PC-9 (cell line): Measurements from ENCODE around the gene LAMB2. TPM values are rescaled to one million over a fixed set of nuclear protein-coding genes. Genes with fewer than 3 reads are reported as not detected.

Experiments
- BruUV-seq: library from RNA; stranded (reverse); fragments of 400-500 nt; replicated peaks from 2 replicates; lab custom pipeline; 2021; lab: Mats Ljungman, UMichigan
- CTCF ChIA-PET: fragments of 300-600 bp; sonication (Branson Sonifier 250); formaldehyde crosslinking; loops from one replicate; lab custom pipeline; 2022; ENCODE audit warnings: antibody characterized with exemption; lab: Charles Lee
- POLR2A ChIA-PET: fragments of 300-600 bp; sonication (Branson Sonifier 250); formaldehyde crosslinking; loops from one replicate; lab custom pipeline; 2022; ENCODE audit warnings: antibody characterized with exemption; ENCODE audit not compliant: unreplicated experiment; lab: Charles Lee
- DNase-seq, 2 experiments: peaks; one replicate each; pipeline versions ENCODE4 v3.0.0 to v3.0.0-alpha.2; 2015 to 2022; ENCODE audit warnings: mixed read lengths in 1 of 2
- H2AFZ ChIP-seq: fragments of 200-600 bp; sonication (generic); 2 replicates; pipeline ENCODE4 v1.8.1; 2017; ENCODE audit warnings: antibody characterized with exemption
- H3F3A ChIP-seq: fragments of 200-600 bp; sonication (generic); 2 replicates; pipeline ENCODE4 v1.8.1; 2017; ENCODE audit warnings: antibody characterized with exemption, mild to moderate bottlenecking, low read depth; ENCODE audit not compliant: insufficient read depth
- H3K27ac ChIP-seq: fragments of 200-600 bp; sonication (generic); 2 replicates; pipeline ENCODE4 v1.6.1; 2016; ENCODE audit warnings: mixed run types
- H3K27me3 ChIP-seq: fragments of 200-600 bp; sonication (generic); 2 replicates; pipeline ENCODE4 v1.6.1; 2016; ENCODE audit warnings: low read depth, mixed run types; ENCODE audit not compliant: insufficient read depth
- H3K36me3 ChIP-seq: fragments of 200-600 bp; sonication (generic); 2 replicates; pipeline ENCODE4 v1.6.1; 2016; ENCODE audit warnings: low read depth, mixed run types
- H3K4me1 ChIP-seq: fragments of 200-600 bp; sonication (generic); replicated peaks from 2 replicates; pipeline ENCODE4 v1.6.1; 2016; ENCODE audit warnings: mixed run types; ENCODE audit not compliant: insufficient read depth
- H3K4me2 ChIP-seq: fragments of 200-600 bp; sonication (generic); 2 replicates; pipeline ENCODE4 v1.6.1; 2017; ENCODE audit warnings: mixed run types
- H3K4me3 ChIP-seq: fragments of 200-600 bp; sonication (generic); 2 replicates; pipeline ENCODE4 v1.6.1; 2016; ENCODE audit warnings: mixed run types
- H3K79me2 ChIP-seq: fragments of 200-600 bp; sonication (generic); 2 replicates; pipeline ENCODE4 v1.6.1; 2017; ENCODE audit warnings: low read depth, mixed run types
- H3K9me2 ChIP-seq: fragments of 200-600 bp; sonication (generic); 2 replicates; pipeline ENCODE4 v1.8.1; 2017; ENCODE audit warnings: mild to moderate bottlenecking; ENCODE audit not compliant: insufficient read depth
- H3K9me3 ChIP-seq: fragments of 200-600 bp; sonication (generic); 2 replicates; pipeline ENCODE4 v1.8.1; 2016; ENCODE audit warnings: low read depth; ENCODE audit not compliant: insufficient read depth
- H4K20me1 ChIP-seq: fragments of 200-600 bp; sonication (generic); 2 replicates; pipeline ENCODE4 v1.8.1; 2017; ENCODE audit not compliant: insufficient read depth
- CTCF ChIP-seq: fragments of 200-600 bp; sonication (generic); conservative IDR thresholded peaks from 2 replicates; pipeline ENCODE4 v1.6.1; 2017; ENCODE audit warnings: mixed run types, antibody characterized with exemption, mild to moderate bottlenecking, moderate library complexity
- EZH2 ChIP-seq: fragments of 200-600 bp; sonication (generic); IDR thresholded peaks from 2 replicates; pipeline ENCODE4 v1.8.0; 2017; ENCODE audit warnings: antibody characterized with exemption, low read depth
- intact Hi-C: fragments of 100-400 bp; cut with micrococcal nuclease; formaldehyde crosslinking; loops from one replicate; pipeline ENCODE4 v1.10.0; 2022; ENCODE audit not compliant: unreplicated experiment
- total RNA-seq: library from RNA; stranded (reverse); gene quantifications from 2 replicates; pipeline ENCODE4 v1.2.3, GENCODE V29; 2021

LAMB2 gene
- total RNA-seq, 1 experiment from 2014 or later: 230 TPM

DNA sequence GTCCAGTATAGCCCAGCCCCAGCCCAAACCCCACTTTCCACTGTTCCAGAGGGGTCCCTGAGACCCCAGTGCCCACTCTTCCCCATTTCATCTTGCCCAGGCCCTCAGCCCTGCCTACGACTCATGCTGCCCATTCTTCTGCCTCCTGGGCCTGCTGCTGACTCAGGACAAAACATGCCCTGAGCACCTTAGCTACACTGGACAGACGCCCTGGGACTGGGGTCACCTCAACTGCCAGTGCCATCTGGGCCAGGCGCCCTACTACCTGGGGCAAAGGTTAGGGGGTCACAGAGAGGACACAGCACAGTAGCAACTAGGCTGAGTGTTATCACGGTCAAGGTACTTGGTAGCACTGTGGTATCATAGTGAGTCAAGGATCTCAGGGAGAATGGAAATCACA, 2.6 kb upstream of the LAMB2 start:
- Histone ChIP-seq H3K4me3 (no peak overlapping the region), H3K27ac (no peak overlapping the region), H3K4me1 (peaks cover 19% of the 10 kb centered on the region), H3K27me3 (no peaks in the 10 kb centered on the region), H3K79me2 (peaks cover 16% of the 10 kb centered on the region), H3K4me2 (0 out of 2 replicates have a peak overlapping the region, but pooled peaks have one; percentile 18), H3K9me3 (no peaks in the 10 kb centered on the region; the same call in 1 of the 2 replicates), H2AFZ (no peak overlapping the region), H4K20me1 (no peaks in the 10 kb centered on the region), H3K36me3 (no peaks in the 10 kb centered on the region), H3F3A (peaks cover 29% of the 10 kb centered on the region), H3K9me2 (no peaks in the 10 kb centered on the region)
- BruUV-seq: no TSS peak
- TF ChIP-seq EZH2 (no peak), CTCF (no peak)
- ChIA-PET POLR2A (no interaction called here), CTCF (no interaction called here)
- intact Hi-C loops: no loop called here
- no peak for DNase-seq

DNA sequence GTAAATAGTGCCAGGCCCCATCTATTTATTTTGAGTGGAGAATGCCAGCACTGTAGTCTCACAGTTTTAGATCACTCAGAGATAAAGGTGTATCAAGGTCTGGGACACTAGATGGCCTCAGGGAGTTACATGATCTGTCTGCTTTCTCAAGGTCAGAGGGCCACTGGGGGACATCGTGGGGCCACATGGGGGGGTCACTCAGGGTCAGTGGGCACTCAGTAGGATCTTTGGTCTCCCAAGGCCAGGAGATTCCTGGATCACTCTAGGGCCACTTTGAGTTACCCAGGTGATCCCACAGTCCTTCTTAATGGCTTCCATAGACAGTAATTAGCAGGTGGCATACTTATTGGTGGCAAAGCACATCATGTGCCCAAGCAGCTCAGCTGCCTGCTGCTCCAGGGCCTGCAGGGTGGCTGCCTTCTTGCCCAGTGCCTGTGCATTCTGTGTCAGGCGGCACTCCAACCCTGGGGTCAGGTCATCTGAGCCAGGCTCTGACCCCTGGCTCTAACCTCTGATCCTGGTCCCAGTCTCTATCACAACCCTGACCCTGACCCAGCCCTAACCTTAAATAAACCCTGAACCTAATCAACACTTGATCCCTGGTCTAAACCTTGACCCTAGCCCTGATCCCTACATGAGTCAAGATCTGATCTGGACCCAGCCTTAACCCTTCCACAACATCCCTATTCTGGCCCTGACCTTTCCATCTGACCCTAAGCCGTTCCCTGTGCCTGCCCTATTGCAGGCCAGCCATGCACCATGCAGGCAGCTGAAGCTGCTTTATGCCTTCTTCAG, 1.8 kb upstream of the LAMB2 start:
- intact Hi-C loops: no loop called here
- Histone ChIP-seq H3K4me1 (peaks cover 19% of the 10 kb centered on the region), H3K79me2 (peaks cover 18% of the 10 kb centered on the region), H3K27ac (no peak overlapping the region), H3K27me3 (no peaks in the 10 kb centered on the region), H2AFZ (no peak overlapping the region), H4K20me1 (no peaks in the 10 kb centered on the region), H3K36me3 (no peaks in the 10 kb centered on the region), H3K4me2 (peak overlapping the region; percentile 99), H3F3A (peaks cover 22% of the 10 kb centered on the region), H3K4me3 (no peak overlapping the region; the same call in 1 of the 2 replicates), H3K9me2 (no peaks in the 10 kb centered on the region), H3K9me3 (no peaks in the 10 kb centered on the region; the same call in 1 of the 2 replicates)
- ChIA-PET POLR2A (interaction anchor here (0.6 kb wide), 1 partner anchor 709 kb away, joined by 3 read pairs; no protein-coding TSS in a partner anchor), CTCF (no interaction called here)
- no peak for DNase-seq
- TF ChIP-seq EZH2 (no peak), CTCF (no peak)
- BruUV-seq: no TSS peak

GRCh38 chr3:49133226-49133951, 539 bp upstream of the LAMB2 start:
- Histone ChIP-seq H3K9me2 (no peaks in the 10 kb centered on the region), H2AFZ (peak overlapping the region; percentile 97), H3K4me3 (peak overlapping the region; percentile 78), H3K4me2 (peak overlapping the region; percentile 99), H4K20me1 (no peaks in the 10 kb centered on the region), H3F3A (peaks cover 22% of the 10 kb centered on the region), H3K79me2 (peaks cover 18% of the 10 kb centered on the region), H3K4me1 (peaks cover 19% of the 10 kb centered on the region), H3K27me3 (no peaks in the 10 kb centered on the region), H3K9me3 (no peaks in the 10 kb centered on the region), H3K36me3 (no peaks in the 10 kb centered on the region), H3K27ac (peak overlapping the region; percentile 92)
- DNase-seq: peak; percentile 71 to 85
- ChIA-PET CTCF (no interaction called here), POLR2A (interaction anchor here (0.5 to 0.7 kb wide), 3 partner anchors 16 to 278 kb away, joined by 3 to 35 read pairs (median 3); partner anchors contain the start of genes RHOA and WDR6)
- BruUV-seq: no TSS peak
- TF ChIP-seq CTCF: no peak
- no peak for TF ChIP-seq EZH2
- intact Hi-C loops: loop anchor here (1.0 kb wide), 1 partner anchor 39 kb away; the partner anchor contains the start of gene QRICH1
